GM12875 (cell line): ENCODE data around the gene COL21A1.

ENCODE experiments used
- H3K4me3 ChIP-seq: one replicate; pipeline ENCODE4 v1.5.1; 2011; ENCODE audit warnings: low read depth, low read length, control low read depth
- CTCF ChIP-seq: IDR thresholded peaks from 2 replicates; pipeline ENCODE4 v1.5.1; 2011; ENCODE audit warnings: low read depth, mild to moderate bottlenecking, control low read depth, inconsistent platforms, low read length, moderate library complexity, borderline replicate concordance; ENCODE audit not compliant: insufficient read depth

COL21A1 gene

GRCh38 chr6:56168596-56168995, 78.8 kb downstream of the COL21A1 start:
- no peak overlapping the region for H3K4me3 ChIP-seq
- no peak for TF ChIP-seq CTCF

- no peak for TF ChIP-seq CTCF
- H3K4me3 ChIP-seq, result no peak overlapping the region
These were observed 85.3 kb downstream of the COL21A1 start for GRCh38 chr6:56162081-56162480.

GRCh38 chr6:56160489-56160888, 86.9 kb downstream of the COL21A1 start:
- TF ChIP-seq CTCF, result no peak
- no peak overlapping the region for H3K4me3 ChIP-seq

- no peak overlapping the region for H3K4me3 ChIP-seq
- no peak for TF ChIP-seq CTCF
These were observed 88.8 kb downstream of the COL21A1 start for GRCh38 chr6:56158571-56158970.

GRCh38 chr6:56156643-56157042, 90.7 kb downstream of the COL21A1 start:
- H3K4me3 ChIP-seq, result no peak overlapping the region
- no peak for TF ChIP-seq CTCF

GRCh38 chr6:56155634-56156141, 91.7 kb downstream of the COL21A1 start:
- no peak overlapping the region for H3K4me3 ChIP-seq
- no peak for TF ChIP-seq CTCF

GRCh38 chr6:56154076-56154475, 93.3 kb downstream of the COL21A1 start:
- TF ChIP-seq CTCF, result no peak
- no peak overlapping the region for H3K4me3 ChIP-seq
